Testis (tissue), 3 donors: ENCODE results near the gene S100A10. TPM values are rescaled to one million over a fixed set of nuclear protein-coding genes. Genes with fewer than 3 reads are reported as not detected.

Experiments
- DNase-seq: peaks from one replicate; pipeline ENCODE4 v3.0.0-alpha.2; 2019
- H3K27ac ChIP-seq, 2 donors: fragments of 200-600 bp; sonication (generic); one replicate each; pipeline ENCODE4 v1.5.1; 2019
- H3K27me3 ChIP-seq: fragments of 200-600 bp; sonication (generic); one replicate; pipeline ENCODE4 v1.5.1; 2019
- H3K36me3 ChIP-seq: fragments of 200-600 bp; sonication (generic); one replicate; pipeline ENCODE4 v1.5.1; 2017; ENCODE audit warnings: low read depth; ENCODE audit errors: missing control alignments
- H3K4me1 ChIP-seq: fragments of 200-600 bp; sonication (generic); one replicate; pipeline ENCODE4 v1.5.1; 2019
- H3K4me3 ChIP-seq, 2 donors: fragments of 200-600 bp; sonication (generic); one replicate each; pipeline ENCODE4 v1.5.1; 2017 to 2019
- H3K9me3 ChIP-seq: fragments of 200-600 bp; sonication (generic); one replicate; pipeline ENCODE4 v1.5.1; 2017
- POLR2A ChIP-seq: fragments of 450-650 bp; IDR thresholded peaks from one replicate; pipeline ENCODE4 v1.6.1; 2017; ENCODE audit warnings: antibody characterized with exemption, mild to moderate bottlenecking, moderate library complexity
- WGBS, 2 donors: methylation state at CpG; one replicate each; pipeline ENCODE4 v1.1.5; 2018; 5-methylcytosine and 5-hydroxymethylcytosine counted together
- intact Hi-C: fragments of 100-400 bp; cut with DNase I; formaldehyde crosslinking; loops from one replicate; pipeline ENCODE4 v1.15.1; 2023; ENCODE audit warnings: low total_unique reads
- polyA plus RNA-seq: library from polyadenylated mRNA; stranded (reverse); fragments of 350-450 nt; fragmentation: Illumina TruSeq; extraction: RNeasy Lipid Tissue Mini Kit (QIAGEN cat#74804); gene quantifications from one replicate; pipeline ENCODE4 v1.2.3, GENCODE V29; 2014; ENCODE audit warnings: low read depth, low replicate concordance; ENCODE audit not compliant: insufficient read depth
- total RNA-seq, 2 donors: library from RNA; depleted of rRNA; stranded (reverse); fragments of >200 nt; gene quantifications; one replicate each; pipeline ENCODE4 v1.2.3, GENCODE V29; 2016
- TF ChIP-seq, protein P1 (sequence below), 3 experiments: fragments of 450-650 bp in 2 of 3; fragments of 200-600 bp in 1 of 3; sonication (generic) in 1 of 3; IDR thresholded peaks; one replicate each; pipeline ENCODE4 v1.5.1; 2016 to 2019; ENCODE audit warnings: antibody characterized with exemption in 3 of 3, mild to moderate bottlenecking in 2 of 3, moderate library complexity in 1 of 3

S100A10 gene
- total and polyA plus RNA-seq, 3 donors from 2014 or later = 92.4 to 364 (median 110) TPM

DNA sequence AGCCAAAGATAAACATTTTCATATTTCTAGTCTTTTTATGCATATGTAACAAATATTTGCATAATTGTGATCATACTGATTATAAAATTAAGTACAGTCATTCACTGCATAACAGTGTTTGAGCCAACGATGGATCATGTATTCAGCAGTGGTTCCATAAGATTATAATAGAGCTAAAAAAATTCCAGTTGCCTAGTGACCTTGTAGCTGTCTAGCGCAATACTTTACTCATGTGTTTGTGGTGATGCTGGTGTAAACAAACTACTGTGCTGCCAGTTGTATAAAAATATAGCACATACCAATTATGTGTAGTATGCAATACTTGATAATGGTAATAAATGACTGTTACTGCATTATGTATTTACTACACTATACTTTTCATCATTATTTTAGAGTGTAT is 2.1 kb upstream of the S100A10 start:
- H3K27ac ChIP-seq = no peak overlapping the region
- DNase-seq = no peak

DNA sequence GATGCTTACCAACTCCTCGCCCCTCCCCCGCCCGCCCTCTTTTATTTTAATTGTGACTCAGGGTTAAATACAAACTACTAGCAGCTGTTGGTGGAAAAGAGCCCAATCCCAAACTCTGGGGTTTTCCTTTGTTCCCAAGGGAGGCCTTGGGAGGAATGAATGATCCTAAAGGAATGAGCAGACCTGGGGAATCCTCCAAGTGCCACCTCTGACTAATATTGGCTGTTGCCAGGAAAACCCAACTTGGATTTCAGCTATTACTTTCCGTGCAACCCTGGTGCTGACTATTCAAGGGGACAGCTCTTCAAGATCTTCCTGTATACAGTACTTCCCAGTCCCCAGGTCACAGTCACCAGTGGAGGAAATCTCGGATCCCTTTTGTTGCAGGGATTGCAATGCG is 1.3 kb upstream of the S100A10 start:
- H3K27ac ChIP-seq = no peak overlapping the region
- no peaks in the 10 kb centered on the region for H3K36me3 ChIP-seq
- H3K4me3 ChIP-seq = no peak overlapping the region
- WGBS, 2 donors = 49 to 58% methylated on average over 6 of the region's 6 CpGs
- no peaks in the 10 kb centered on the region for H3K9me3 ChIP-seq
- intact Hi-C loops = no loop called here
- peaks cover 27% of the 10 kb centered on the region for H3K4me1 ChIP-seq
- no peaks in the 10 kb centered on the region for H3K27me3 ChIP-seq
- TF ChIP-seq, protein P1, sequence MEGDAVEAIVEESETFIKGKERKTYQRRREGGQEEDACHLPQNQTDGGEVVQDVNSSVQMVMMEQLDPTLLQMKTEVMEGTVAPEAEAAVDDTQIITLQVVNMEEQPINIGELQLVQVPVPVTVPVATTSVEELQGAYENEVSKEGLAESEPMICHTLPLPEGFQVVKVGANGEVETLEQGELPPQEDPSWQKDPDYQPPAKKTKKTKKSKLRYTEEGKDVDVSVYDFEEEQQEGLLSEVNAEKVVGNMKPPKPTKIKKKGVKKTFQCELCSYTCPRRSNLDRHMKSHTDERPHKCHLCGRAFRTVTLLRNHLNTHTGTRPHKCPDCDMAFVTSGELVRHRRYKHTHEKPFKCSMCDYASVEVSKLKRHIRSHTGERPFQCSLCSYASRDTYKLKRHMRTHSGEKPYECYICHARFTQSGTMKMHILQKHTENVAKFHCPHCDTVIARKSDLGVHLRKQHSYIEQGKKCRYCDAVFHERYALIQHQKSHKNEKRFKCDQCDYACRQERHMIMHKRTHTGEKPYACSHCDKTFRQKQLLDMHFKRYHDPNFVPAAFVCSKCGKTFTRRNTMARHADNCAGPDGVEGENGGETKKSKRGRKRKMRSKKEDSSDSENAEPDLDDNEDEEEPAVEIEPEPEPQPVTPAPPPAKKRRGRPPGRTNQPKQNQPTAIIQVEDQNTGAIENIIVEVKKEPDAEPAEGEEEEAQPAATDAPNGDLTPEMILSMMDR (IDR thresholded peaks at IDR 0.05) = no peak
- TF ChIP-seq POLR2A = no peak
- DNase-seq = no peak

More for the DNA sequence above, 2.1 kb upstream of the S100A10 start:
- 63 to 81% methylated on average over 2 of the region's 2 CpGs for WGBS, 2 donors
- peaks cover 18% of the 10 kb centered on the region for H3K4me1 ChIP-seq
- no peak for TF ChIP-seq POLR2A
- TF ChIP-seq, protein P1 (IDR thresholded peaks at IDR 0.05) = no peak
- no peaks in the 10 kb centered on the region for H3K36me3 ChIP-seq
- H3K27me3 ChIP-seq = no peaks in the 10 kb centered on the region
- H3K9me3 ChIP-seq = no peaks in the 10 kb centered on the region
- intact Hi-C loops = no loop called here
- no peak overlapping the region for H3K4me3 ChIP-seq

DNA sequence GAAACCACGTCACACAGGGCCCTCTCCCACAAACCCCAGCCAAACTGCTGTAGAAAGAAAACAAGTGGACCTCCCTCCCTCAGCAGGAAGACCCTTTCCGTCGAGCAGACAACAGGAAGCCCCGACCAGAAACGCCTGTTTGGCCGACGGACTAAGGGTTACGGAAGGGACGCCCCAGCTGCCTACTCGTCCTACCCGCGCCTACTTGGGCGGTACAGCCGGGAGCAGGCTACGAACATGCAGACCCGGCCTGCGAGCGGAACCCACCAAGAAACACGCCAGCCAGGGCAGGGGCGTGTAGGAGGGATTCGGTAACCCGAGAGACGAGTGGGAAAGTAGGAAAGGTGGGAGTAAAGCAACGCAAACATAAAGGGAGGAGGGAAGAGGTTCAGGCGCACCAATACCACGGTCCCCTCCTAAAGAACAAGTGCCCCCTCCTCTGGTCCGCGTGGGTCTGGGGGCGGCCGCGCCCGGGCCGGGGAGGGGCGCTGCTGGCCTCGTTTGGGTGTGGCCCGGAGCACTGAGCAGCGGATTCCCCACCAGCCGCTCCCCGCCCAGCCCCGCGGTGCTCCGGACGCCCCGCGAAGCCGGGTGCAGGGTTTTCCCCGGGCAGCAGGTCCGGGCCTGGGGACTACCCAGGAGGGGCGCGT is 450 bp downstream of the S100A10 start:
- peaks cover 44% of the 10 kb centered on the region for H3K4me1 ChIP-seq
- intact Hi-C loops = no loop called here
- peak overlapping the region; percentile 84 to 88 for H3K27ac ChIP-seq
- peak overlapping the region; percentile 68 to 92 for H3K4me3 ChIP-seq
- no peaks in the 10 kb centered on the region for H3K36me3 ChIP-seq
- WGBS, 2 donors = 3 to 4% methylated on average over 31 of the region's 50 CpGs
- H3K27me3 ChIP-seq = no peaks in the 10 kb centered on the region
- no peaks in the 10 kb centered on the region for H3K9me3 ChIP-seq
- DNase-seq = peak; percentile 32
- TF ChIP-seq POLR2A = no peak
- TF ChIP-seq, protein P1 (IDR thresholded peaks at IDR 0.05) = no peak

DNA sequence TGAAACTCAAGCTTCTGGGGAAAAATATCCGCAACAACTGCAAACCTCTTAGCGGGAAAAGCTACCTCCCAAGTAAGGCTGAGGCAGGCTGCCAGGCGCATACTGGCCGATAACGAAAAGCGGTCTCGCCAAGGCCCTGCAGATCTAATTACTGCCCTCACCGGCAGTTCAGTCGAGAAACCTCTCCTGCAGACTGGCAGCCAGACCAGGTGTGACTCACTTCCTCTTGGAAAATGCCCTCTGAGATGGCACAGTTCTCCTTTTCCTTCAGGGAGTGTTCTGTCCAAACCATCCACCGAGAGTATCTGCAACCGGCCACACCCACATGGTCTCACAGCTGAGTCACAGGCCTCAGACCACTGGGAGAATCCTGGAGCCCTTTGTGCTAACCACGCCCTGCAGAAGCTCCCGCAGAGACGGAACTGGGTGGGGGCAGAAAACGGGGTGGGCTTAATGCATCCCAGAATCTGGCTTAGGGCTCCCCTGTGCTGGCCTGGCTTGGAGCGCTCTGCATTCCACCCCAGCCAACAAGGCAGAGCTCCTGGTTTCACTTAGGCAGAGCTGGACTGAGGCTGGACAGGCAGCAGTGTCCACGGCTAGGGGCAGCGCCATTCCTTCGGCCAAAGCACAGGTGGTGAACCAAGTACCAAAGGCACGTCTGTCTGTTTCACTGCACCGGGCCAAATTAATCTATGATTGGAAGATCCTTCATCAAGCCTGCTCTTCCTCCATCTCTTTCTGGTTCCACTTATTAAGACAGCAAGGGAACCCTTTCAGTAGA is 1.2 kb downstream of the S100A10 start:
- Histone ChIP-seq H3K9me3 (no peaks in the 10 kb centered on the region), H3K36me3 (no peaks in the 10 kb centered on the region), H3K4me1 (peaks cover 47% of the 10 kb centered on the region), H3K27me3 (no peaks in the 10 kb centered on the region), H3K27ac (peak overlapping the region; percentile 84 to 88), H3K4me3 (peak overlapping the region; percentile 68 to 92)
- TF ChIP-seq, protein P1 (IDR thresholded peaks at IDR 0.05) = no peak
- no peak for TF ChIP-seq POLR2A
- DNase-seq = peak; percentile 90
- 29 to 33% methylated on average over 20 to 21 of the region's 21 CpGs for WGBS, 2 donors
- intact Hi-C loops = no loop called here
